Osteoblast (primary cell): ENCODE measurements around the gene MINK1. TPM values are rescaled to one million over a fixed set of nuclear protein-coding genes. Genes with fewer than 3 reads are reported as not detected.

Experiments
- DNase-seq: peaks from one replicate; pipeline ENCODE4 v3.0.0; 2011; ENCODE audit warnings: low spot score, mixed read lengths; ENCODE audit not compliant: insufficient read length; ENCODE audit errors: missing footprints
- H2AFZ ChIP-seq: 2 replicates; pipeline ENCODE4 v1.6.0; 2011; ENCODE audit warnings: mild to moderate bottlenecking, low read length
- H3K27ac ChIP-seq: 2 replicates; pipeline ENCODE4 v1.5.1; 2011; ENCODE audit warnings: mild to moderate bottlenecking, low read depth, low read length, moderate library complexity
- H3K27me3 ChIP-seq: 2 replicates; pipeline ENCODE4 v1.6.0; 2012; ENCODE audit warnings: mild to moderate bottlenecking, control low read depth, inconsistent platforms, low read length, moderate library complexity; ENCODE audit not compliant: insufficient read depth
- H3K36me3 ChIP-seq: 2 replicates; pipeline ENCODE4 v1.5.1; 2011; ENCODE audit warnings: mild to moderate bottlenecking, low read length, control low read depth, moderate library complexity; ENCODE audit not compliant: insufficient read depth
- H3K4me1 ChIP-seq: 2 replicates; pipeline ENCODE4 v1.5.1; 2011; ENCODE audit warnings: mild to moderate bottlenecking, low read length, control low read depth, moderate library complexity; ENCODE audit not compliant: insufficient read depth
- H3K4me2 ChIP-seq: 2 replicates; pipeline ENCODE4 v1.6.0; 2011; ENCODE audit warnings: mild to moderate bottlenecking, low read length; ENCODE audit not compliant: insufficient read depth
- H3K4me3 ChIP-seq: fragments of 200-600 bp; sonication (generic); 3 replicates; pipeline ENCODE4 v1.5.1; 2012; ENCODE audit warnings: mild to moderate bottlenecking, low read length, inconsistent platforms; ENCODE audit not compliant: insufficient read depth
- H3K79me2 ChIP-seq: 2 replicates; pipeline ENCODE4 v1.6.0; 2012; ENCODE audit warnings: mild to moderate bottlenecking, low read length, control low read depth, inconsistent platforms; ENCODE audit not compliant: insufficient read depth
- H3K9me3 ChIP-seq: 2 replicates; pipeline ENCODE4 v1.5.1; 2011; ENCODE audit warnings: low read depth, low read length, control low read depth
- H4K20me1 ChIP-seq: 2 replicates; pipeline ENCODE4 v1.6.0; 2012; ENCODE audit warnings: mild to moderate bottlenecking, low read length, control low read depth; ENCODE audit not compliant: insufficient read depth
- CTCF ChIP-seq: IDR thresholded peaks from 2 replicates; pipeline ENCODE4 v1.5.1; 2011; ENCODE audit warnings: mild to moderate bottlenecking, low read depth, low read length, moderate library complexity; ENCODE audit errors: extremely low read depth
- total RNA-seq: library from RNA; depleted of rRNA; stranded (reverse); fragments of >200 nt; gene quantifications from 2 replicates; pipeline ENCODE4 v1.2.3, GENCODE V29; 2012

The MINK1 gene
- total RNA-seq, 1 donor = 34.4 TPM

GRCh38 chr17:4833941-4834680 is 971 bp downstream of the MINK1 start:
- peak overlapping the region; percentile 93 for H3K4me3 ChIP-seq
- H3K9me3 ChIP-seq = no peaks in the 10 kb centered on the region
- DNase-seq = peak; percentile 81
- peaks cover 56% of the 10 kb centered on the region for H3K79me2 ChIP-seq
- no peak for TF ChIP-seq CTCF
- H4K20me1 ChIP-seq = peaks cover 37% of the 10 kb centered on the region
- H3K4me2 ChIP-seq = peak overlapping the region; percentile 100
- peak overlapping the region; percentile 85 for H3K27ac ChIP-seq
- peaks cover 2% of the 10 kb centered on the region for H3K36me3 ChIP-seq
- no peaks in the 10 kb centered on the region for H3K27me3 ChIP-seq
- H2AFZ ChIP-seq = peak overlapping the region; percentile 87
- H3K4me1 ChIP-seq = peaks cover 11% of the 10 kb centered on the region

- Histone ChIP-seq H4K20me1 (peaks cover 42% of the 10 kb centered on the region), H3K36me3 (peaks cover 2% of the 10 kb centered on the region), H3K27ac (no peak overlapping the region), H3K27me3 (no peaks in the 10 kb centered on the region), H2AFZ (no peak overlapping the region), H3K4me2 (peak overlapping the region; percentile 100), H3K4me3 (peak overlapping the region; percentile 93), H3K9me3 (no peaks in the 10 kb centered on the region), H3K4me1 (peaks cover 11% of the 10 kb centered on the region), H3K79me2 (peaks cover 62% of the 10 kb centered on the region)
- no peak for TF ChIP-seq CTCF
- peak; percentile 62 for DNase-seq
These were observed 1.5 kb downstream of the MINK1 start for GRCh38 chr17:4834681-4835020.

GRCh38 chr17:4836221-4836620 is 3.1 kb downstream of the MINK1 start:
- Histone ChIP-seq H3K27me3 (no peaks in the 10 kb centered on the region), H3K4me3 (no peak overlapping the region), H4K20me1 (peaks cover 57% of the 10 kb centered on the region), H3K9me3 (no peaks in the 10 kb centered on the region), H2AFZ (no peak overlapping the region), H3K79me2 (peaks cover 77% of the 10 kb centered on the region), H3K27ac (no peak overlapping the region), H3K4me2 (no peak overlapping the region), H3K4me1 (peaks cover 11% of the 10 kb centered on the region), H3K36me3 (peaks cover 2% of the 10 kb centered on the region)
- TF ChIP-seq CTCF = no peak
- DNase-seq = no peak

GRCh38 chr17:4837471-4838308 is 4.5 kb downstream of the MINK1 start:
- H3K9me3 ChIP-seq = no peaks in the 10 kb centered on the region
- no peak for TF ChIP-seq CTCF
- peaks cover 90% of the 10 kb centered on the region for H3K79me2 ChIP-seq
- H3K27ac ChIP-seq = no peak overlapping the region
- H4K20me1 ChIP-seq = peaks cover 69% of the 10 kb centered on the region
- no peaks in the 10 kb centered on the region for H3K27me3 ChIP-seq
- peaks cover 11% of the 10 kb centered on the region for H3K4me1 ChIP-seq
- peak; percentile 35 for DNase-seq
- H3K36me3 ChIP-seq = peaks cover 2% of the 10 kb centered on the region
- H3K4me3 ChIP-seq = no peak overlapping the region
- H2AFZ ChIP-seq = no peak overlapping the region
- H3K4me2 ChIP-seq = no peak overlapping the region
